A549 (cell line): ENCODE results near the gene RHCG. TPM values are rescaled to one million over a fixed set of nuclear protein-coding genes. Genes with fewer than 3 reads are reported as not detected.

Experiments
- ATAC-seq, 2 experiments: fragments of 200-7000 bp in 1 of 2; fragments of >200 bp in 1 of 2; cut with Nextera tagmentation in 1 of 2; cut with Tn5 transposase in 1 of 2; 3 replicates each; pipeline versions ENCODE4 v1.8.0 to v1.9.1; 2018 to 2020; ENCODE audit warnings: mild to moderate bottlenecking in 1 of 2, moderate library complexity in 1 of 2
- CTCF ChIA-PET: fragments of 300-600 bp; sonication (Branson Sonifier 250); formaldehyde crosslinking; extraction: SDS; loops from one replicate; lab custom pipeline; 2021; ENCODE audit warnings: antibody characterized with exemption, inconsistent platforms; lab: Yijun Ruan, JAX
- POLR2A ChIA-PET: fragments of 350-600 bp; formaldehyde crosslinking; extraction: SDS; loops from one replicate; lab custom pipeline; 2021; ENCODE audit warnings: antibody characterized with exemption, inconsistent platforms; lab: Yijun Ruan, JAX
- DNase-seq, 2 experiments: peaks; one replicate each; pipeline versions ENCODE4 v3.0.0 to v3.0.0-alpha.2; 2011 to 2016; ENCODE audit warnings: low read depth in 1 of 2, low spot score in 1 of 2
- FAIRE-seq: peaks from 2 replicates; lab custom pipeline; 2011; peaks lifted over from hg19 to GRCh38; lab: Jason Lieb, UNC
- H3K27ac ChIP-seq, 2 experiments: fragments of >200 bp; sonication (Bioruptor Twin); formaldehyde crosslinking; 3 replicates each; pipeline ENCODE4 v1.5.1; 2016 to 2017
- H3K4me1 ChIP-seq: fragments of >200 bp; sonication (Bioruptor Twin); formaldehyde crosslinking; 3 replicates; pipeline ENCODE4 v1.6.1; 2016
- H3K4me2 ChIP-seq: fragments of >200 bp; sonication (Bioruptor Twin); formaldehyde crosslinking; 3 replicates; pipeline ENCODE4 v1.6.1; 2016
- H3K4me3 ChIP-seq: fragments of >200 bp; sonication (Bioruptor Twin); formaldehyde crosslinking; 3 replicates; pipeline ENCODE4 v1.5.1; 2016
- H3K9me3 ChIP-seq: fragments of >200 bp; sonication (Bioruptor Twin); formaldehyde crosslinking; 3 replicates; pipeline ENCODE4 v1.6.1; 2016
- CBX2 ChIP-seq: fragments of 200-600 bp; sonication (generic); IDR thresholded peaks from 2 replicates; pipeline ENCODE4 v1.6.1; 2016; ENCODE audit warnings: low read depth, mild to moderate bottlenecking, borderline replicate concordance
- CHD4 ChIP-seq: fragments of 200-600 bp; sonication (generic); IDR thresholded peaks from 2 replicates; pipeline ENCODE4 v1.6.1; 2016; ENCODE audit warnings: antibody characterized with exemption, mild to moderate bottlenecking, borderline replicate concordance
- CTCF ChIP-seq: fragments of >200 bp; sonication (Bioruptor Twin); formaldehyde crosslinking; IDR thresholded peaks from 3 replicates; pipeline ENCODE4 v1.5.1; 2016
- FOSB ChIP-seq: fragments of 250-450 bp; sonication (Bioruptor Pico); IDR thresholded peaks from 2 replicates; pipeline ENCODE4 v1.5.0; 2020; ENCODE audit warnings: mild to moderate bottlenecking, moderate library complexity
- FOSL2 ChIP-seq, 2 experiments: fragments of 450-650 bp in 1 of 2; fragments of >200 bp in 1 of 2; sonication (Bioruptor Twin) in 1 of 2; formaldehyde crosslinking; IDR thresholded peaks; 2 replicates each; pipeline versions ENCODE4 v1.5.0 to v1.6.1; 2016 to 2020; ENCODE audit warnings: mild to moderate bottlenecking in 1 of 2, moderate library complexity in 1 of 2
- HDAC2 ChIP-seq: fragments of 200-600 bp; sonication (generic); IDR thresholded peaks from 2 replicates; pipeline ENCODE4 v1.6.1; 2016
- JUN ChIP-seq, 2 experiments: fragments of >200 bp; sonication (Bioruptor Twin); formaldehyde crosslinking; IDR thresholded peaks; 2 replicates in 1 of 2; 3 replicates in 1 of 2; pipeline ENCODE4 v1.6.1; 2016 to 2017
- KDM1A ChIP-seq: fragments of 200-600 bp; sonication (generic); IDR thresholded peaks from 2 replicates; pipeline ENCODE4 v1.6.1; 2016; ENCODE audit warnings: low read depth, mild to moderate bottlenecking
- KDM5A ChIP-seq: fragments of 200-600 bp; sonication (generic); IDR thresholded peaks from 2 replicates; pipeline ENCODE4 v1.6.1; 2016; ENCODE audit warnings: antibody characterized with exemption, mild to moderate bottlenecking
- MAFK ChIP-seq: fragments of 450-650 bp; IDR thresholded peaks from 2 replicates; pipeline ENCODE4 v1.6.1; 2014; ENCODE audit not compliant: partially characterized antibody
- MAX ChIP-seq: IDR thresholded peaks from 2 replicates; pipeline ENCODE4 v1.6.1; 2012
- MAZ ChIP-seq: fragments of 150-350 bp; IDR thresholded peaks from 2 replicates; pipeline ENCODE4 v1.6.1; 2014; ENCODE audit warnings: antibody characterized with exemption, low read depth, low read length, borderline replicate concordance
- RARB ChIP-seq: fragments of 250-450 bp; sonication (Bioruptor Pico); IDR thresholded peaks from 2 replicates; pipeline ENCODE4 v1.8.0; 2021; ENCODE audit warnings: mild to moderate bottlenecking, moderate library complexity
- RNF2 ChIP-seq: fragments of 200-600 bp; sonication (generic); IDR thresholded peaks from 2 replicates; pipeline ENCODE4 v1.6.1; 2016; ENCODE audit warnings: low read depth, mild to moderate bottlenecking, antibody characterized with exemption, moderate library complexity, borderline replicate concordance
- TFCP2L1 ChIP-seq: fragments of 250-450 bp; sonication (Bioruptor Pico); IDR thresholded peaks from 2 replicates; pipeline ENCODE4 v1.5.0; 2021; ENCODE audit warnings: mild to moderate bottlenecking
- TP53 ChIP-seq: fragments of 250-450 bp; sonication (Bioruptor Pico); IDR thresholded peaks from 2 replicates; pipeline ENCODE4 v1.5.0; 2021; ENCODE audit warnings: mild to moderate bottlenecking, moderate library complexity
- ZFP36 ChIP-seq: fragments of 450-650 bp; IDR thresholded peaks from 2 replicates; pipeline ENCODE4 v1.6.1; 2014; ENCODE audit warnings: borderline replicate concordance; ENCODE audit not compliant: partially characterized antibody
- WGBS: methylation state at CpG from one replicate; pipeline ENCODE4 v1.1.6; 2017; ENCODE audit errors: missing lambda C conversion rate; 5-methylcytosine and 5-hydroxymethylcytosine counted together
- polyA plus RNA-seq, 4 experiments: library from polyadenylated mRNA; depleted of rRNA in 3 of 4; stranded (reverse); fragments of >200 nt; fragmentation: RNase III in 1 of 4; extraction: RNeasy Plus Mini Kit Qiagen cat#74134 plus additional on column Dnase treatment in 1 of 4; gene quantifications; 2 replicates in 3 of 4; 3 replicates in 1 of 4; pipeline ENCODE4 v1.2.3, GENCODE V29; 2011 to 2017

The RHCG gene
- polyA plus RNA-seq, 2 of the 4 experiments (the other 2 are of a cell fraction) = 3.6 to 11.0 TPM

GRCh38 chr15:89423981-89424380 lies 72.4 kb downstream of the RHCG start:
- POLR2A ChIA-PET = no interaction called here
- ATAC-seq (no peak), FAIRE-seq (no peak)

More at GRCh38 chr15:89423981-89424380, 72.4 kb downstream of the RHCG start:
- no peak for DNase-seq
- CTCF ChIA-PET = interaction anchor here (0.9 to 10.9 kb wide), 5 partner anchors 19 to 107 kb away, joined by 3 to 290 read pairs (median 3); no protein-coding TSS in a partner anchor
- Histone ChIP-seq H3K4me3 (no peak overlapping the region), H3K27ac (no peak overlapping the region), H3K9me3 (no peaks in the 10 kb centered on the region), H3K4me2 (no peak overlapping the region), H3K4me1 (peaks cover 7% of the 10 kb centered on the region; the same call in 2 of the 3 replicates)
- 74% methylated on average over 8 of the region's 8 CpGs for WGBS
- TF ChIP-seq TFCP2L1 (CRISPR knock-in tag) (no peak), CHD4 (no peak), HDAC2 (no peak), CBX2 (no peak), ZFP36 (no peak), TP53 (CRISPR knock-in tag) (no peak), FOSB (CRISPR knock-in tag) (no peak), RNF2 (no peak), MAZ (no peak), FOSL2 (IDR thresholded peaks at IDR 0.05) (no peak), FOSL2 (CRISPR knock-in tag; IDR thresholded peaks at IDR 0.05) (no peak), MAFK (no peak), JUN (IDR thresholded peaks at IDR 0.05) (no peak), RARB (CRISPR knock-in tag) (no peak), KDM5A (no peak), CTCF (no peak), MAX (no peak), KDM1A (no peak)

Other genes with a start within 250 kb of the RHCG start
- gene POLG, start 161.8 kb downstream of the RHCG start, polyA plus RNA-seq (2011; rRNA removed) = 24.1 and 34.0 TPM in 2 replicates
- gene POLG, start 161.8 kb downstream of the RHCG start, polyA plus RNA-seq (2017; fragmentation: RNase III; extraction: RNeasy Plus Mini Kit Qiagen cat#74134 plus additional on column Dnase treatment) = 47.8 to 50.2 TPM (median 50.0 TPM) in 3 replicates
- gene TICRR, start 78.9 kb upstream of the RHCG start, polyA plus RNA-seq (2011; rRNA removed) = 7.8 and 9.4 TPM in 2 replicates
- gene TICRR, start 78.9 kb upstream of the RHCG start, polyA plus RNA-seq (2017; fragmentation: RNase III; extraction: RNeasy Plus Mini Kit Qiagen cat#74134 plus additional on column Dnase treatment) = 10.4 to 11.6 TPM (median 11.3 TPM) in 3 replicates
- gene KIF7, start 158.9 kb upstream of the RHCG start, polyA plus RNA-seq (2011; rRNA removed) = 2.1 and 2.2 TPM in 2 replicates
- 3.3 to 4.1 TPM (median 3.9 TPM) in 3 replicates for gene KIF7, start 158.9 kb upstream of the RHCG start, polyA plus RNA-seq (2017; fragmentation: RNase III; extraction: RNeasy Plus Mini Kit Qiagen cat#74134 plus additional on column Dnase treatment)
- 0.56 and 0.74 TPM in 2 replicates for gene PLIN1, start 182.8 kb upstream of the RHCG start, polyA plus RNA-seq (2011; rRNA removed)
- 0.13 to 0.28 TPM (median 0.27 TPM) in 3 replicates for gene PLIN1, start 182.8 kb upstream of the RHCG start, polyA plus RNA-seq (2017; fragmentation: RNase III; extraction: RNeasy Plus Mini Kit Qiagen cat#74134 plus additional on column Dnase treatment)
- 8.1 and 11.3 TPM in 2 replicates for gene PEX11A, start 194.2 kb upstream of the RHCG start, polyA plus RNA-seq (2011; rRNA removed)
- gene PEX11A, start 194.2 kb upstream of the RHCG start, polyA plus RNA-seq (2017; fragmentation: RNase III; extraction: RNeasy Plus Mini Kit Qiagen cat#74134 plus additional on column Dnase treatment) = 5.2 to 6.3 TPM (median 6.0 TPM) in 3 replicates
- gene WDR93, start 194.2 kb upstream of the RHCG start, polyA plus RNA-seq (2011; rRNA removed) = 0.26 and 0.38 TPM in 2 replicates
- 0.10 to 0.16 TPM (median 0.12 TPM) in 3 replicates for gene WDR93, start 194.2 kb upstream of the RHCG start, polyA plus RNA-seq (2017; fragmentation: RNase III; extraction: RNeasy Plus Mini Kit Qiagen cat#74134 plus additional on column Dnase treatment)